Measurements from ENCODE around the gene PRPF6. TPM values are rescaled to one million over a fixed set of nuclear protein-coding genes. Genes with fewer than 3 reads are reported as not detected.

PRPF6 gene
- total and polyA plus RNA-seq, 2 of the 13 experiments (the other 11 are each of a cell fraction or from before 2014, with no cell fraction given), result 63.7 to 101 TPM

GRCh38 chr20:64057628-64058498, 76.9 kb downstream of the PRPF6 start (continued):
- no peak for TF ChIP-seq HHEX (CRISPR knock-in tag; IDR thresholded peaks at IDR 0.05)
- TF ChIP-seq HMGA1 (CRISPR knock-in tag; conservative IDR thresholded peaks at IDR 0.05), result no peak
- no peak for TF ChIP-seq ZNF17 (CRISPR knock-in tag; IDR thresholded peaks at IDR 0.05)
- TF ChIP-seq SMAD1 (CRISPR knock-in tag; IDR thresholded peaks at IDR 0.05; ENCODE audit: borderline replicate concordance, low read depth), result peak; percentile 95
- TF ChIP-seq CENPT (CRISPR knock-in tag; IDR thresholded peaks at IDR 0.05; ENCODE audit: low read depth), result no peak
- TF ChIP-seq EZH2 (conservative IDR thresholded peaks at IDR 0.05; ENCODE audit: low read depth, low read length), result no peak
- TF ChIP-seq SMC3 (IDR thresholded peaks at IDR 0.05; ENCODE audit: low read length), result peak; percentile 51; the same call in 1 of the 2 replicates
- no peak for TF ChIP-seq SETDB1 (CRISPR knock-in tag; IDR thresholded peaks at IDR 0.05; ENCODE audit: borderline replicate concordance)
- no peak for TF ChIP-seq TERF1 (CRISPR knock-in tag; IDR thresholded peaks at IDR 0.05)
- no peak for TF ChIP-seq REL (CRISPR knock-in tag; conservative IDR thresholded peaks at IDR 0.05)
- TF ChIP-seq PITX1 (CRISPR knock-in tag; IDR thresholded peaks at IDR 0.05), result peak; percentile 47; the same call in 1 of the 2 replicates
- 0 out of 2 replicates have a peak, but pooled peaks have one; percentile 53 for TF ChIP-seq ZNF234 (CRISPR knock-in tag; conservative IDR thresholded peaks at IDR 0.05)
- peak; percentile 21; the same call in 1 of the 2 replicates for TF ChIP-seq USF2 (IDR thresholded peaks at IDR 0.05; ENCODE audit: low read depth, low read length)
- TF ChIP-seq USF2 (CRISPR knock-in tag; IDR thresholded peaks at IDR 0.05; ENCODE audit: borderline replicate concordance), result no peak
- 0 out of 2 replicates have a peak, but pooled peaks have one; percentile 59 for TF ChIP-seq HNRNPL (IDR thresholded peaks at IDR 0.05; ENCODE audit: low read depth, low read length)
- no peak for TF ChIP-seq BATF2 (CRISPR knock-in tag; IDR thresholded peaks at IDR 0.05)
- 0 out of 2 replicates have a peak, but pooled peaks have one; percentile 41 for TF ChIP-seq ZNF362 (CRISPR knock-in tag; IDR thresholded peaks at IDR 0.05; ENCODE audit: borderline replicate concordance)
- TF ChIP-seq TBX3 (IDR thresholded peaks at IDR 0.05; ENCODE audit: borderline replicate concordance), result peak; percentile 38; the same call in 1 of the 2 replicates
- 0 out of 2 replicates have a peak, but pooled peaks have one; percentile 16 for TF ChIP-seq MATR3 (CRISPR knock-in tag; IDR thresholded peaks at IDR 0.05)
- no peak for TF ChIP-seq ZNF619 (CRISPR knock-in tag; IDR thresholded peaks at IDR 0.05)
- no peak for TF ChIP-seq GPBP1L1 (CRISPR knock-in tag; IDR thresholded peaks at IDR 0.05)

All from HepG2 (cell line).